OCI-LY7 (cell line): Measurements from ENCODE around the gene IL1RAPL1.

Experiments used
- CTCF ChIP-seq: fragments of 200-600 bp; sonication (generic); conservative IDR thresholded peaks from 2 replicates; pipeline ENCODE4 v1.5.1; 2014; ENCODE audit warnings: mild to moderate bottlenecking, antibody characterized with exemption, low read length, moderate library complexity, mixed read lengths
- EZH2phosphoT487 ChIP-seq: fragments of 200-600 bp; sonication (generic); IDR thresholded peaks from 2 replicates; pipeline ENCODE4 v1.6.1; 2018; ENCODE audit warnings: low read depth, borderline replicate concordance, mild to moderate bottlenecking, mixed run types, antibody characterized with exemption, low read length, moderate library complexity, mixed read lengths

- no peak for TF ChIP-seq CTCF
- no peak for TF ChIP-seq EZH2phosphoT487
Measured at GRCh38 chrX:29617725-29618124, 1030.5 kb downstream of the IL1RAPL1 start.
